Measurements from ENCODE around the gene ABLIM2.

Gene ABLIM2

GRCh38 chr4:8071766-8072165 is 86.8 kb downstream of the ABLIM2 start:
- TF ChIP-seq, protein P1, sequence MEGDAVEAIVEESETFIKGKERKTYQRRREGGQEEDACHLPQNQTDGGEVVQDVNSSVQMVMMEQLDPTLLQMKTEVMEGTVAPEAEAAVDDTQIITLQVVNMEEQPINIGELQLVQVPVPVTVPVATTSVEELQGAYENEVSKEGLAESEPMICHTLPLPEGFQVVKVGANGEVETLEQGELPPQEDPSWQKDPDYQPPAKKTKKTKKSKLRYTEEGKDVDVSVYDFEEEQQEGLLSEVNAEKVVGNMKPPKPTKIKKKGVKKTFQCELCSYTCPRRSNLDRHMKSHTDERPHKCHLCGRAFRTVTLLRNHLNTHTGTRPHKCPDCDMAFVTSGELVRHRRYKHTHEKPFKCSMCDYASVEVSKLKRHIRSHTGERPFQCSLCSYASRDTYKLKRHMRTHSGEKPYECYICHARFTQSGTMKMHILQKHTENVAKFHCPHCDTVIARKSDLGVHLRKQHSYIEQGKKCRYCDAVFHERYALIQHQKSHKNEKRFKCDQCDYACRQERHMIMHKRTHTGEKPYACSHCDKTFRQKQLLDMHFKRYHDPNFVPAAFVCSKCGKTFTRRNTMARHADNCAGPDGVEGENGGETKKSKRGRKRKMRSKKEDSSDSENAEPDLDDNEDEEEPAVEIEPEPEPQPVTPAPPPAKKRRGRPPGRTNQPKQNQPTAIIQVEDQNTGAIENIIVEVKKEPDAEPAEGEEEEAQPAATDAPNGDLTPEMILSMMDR (IDR thresholded peaks at IDR 0.05; ENCODE audit: insufficient read depth, low read depth, low read length, missing control alignments): no peak
- H3K4me3 ChIP-seq (ENCODE audit: low read depth, low read length): no peak overlapping the region
- DNase-seq (ENCODE audit: low read depth): no peak

- H3K4me3 ChIP-seq (ENCODE audit: low read depth, low read length): no peak overlapping the region
- DNase-seq (ENCODE audit: low read depth): no peak
- TF ChIP-seq, protein P1 (IDR thresholded peaks at IDR 0.05; ENCODE audit: insufficient read depth, low read depth, low read length, missing control alignments): no peak
These were observed 87.6 kb downstream of the ABLIM2 start for GRCh38 chr4:8070736-8071718.

DNA sequence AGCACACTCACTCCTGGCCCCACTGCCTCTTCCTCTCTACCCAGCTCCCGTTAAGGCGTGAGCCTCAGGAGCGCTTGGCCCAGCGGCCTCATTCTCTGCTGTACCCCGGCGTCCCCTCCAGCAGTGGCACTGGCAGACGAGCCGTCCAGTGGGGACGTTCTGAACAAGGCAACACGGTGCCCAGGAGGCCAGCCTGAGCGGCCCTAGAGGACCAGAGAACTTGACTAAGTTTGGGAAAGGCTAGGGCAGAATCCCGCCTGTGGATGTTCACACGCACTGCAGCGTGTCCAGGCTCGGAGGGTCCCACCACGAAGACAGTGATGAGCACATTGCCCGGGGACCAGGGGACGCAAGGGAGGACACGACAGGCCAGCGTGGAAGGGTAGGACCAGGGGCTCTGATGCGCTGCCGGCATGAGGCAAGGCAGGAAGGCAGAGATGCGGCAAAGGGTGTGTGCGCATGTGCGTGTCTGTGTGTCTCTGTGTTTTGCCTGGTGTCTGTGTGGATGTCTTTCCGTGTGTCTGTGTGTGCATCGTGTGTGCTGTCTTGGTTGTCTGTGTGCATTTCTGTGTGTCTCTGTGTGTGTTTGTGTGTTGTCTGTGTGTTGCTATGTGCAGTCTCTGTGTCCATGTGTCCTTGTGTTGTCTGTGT is 89.4 kb downstream of the ABLIM2 start:
- DNase-seq (ENCODE audit: low read depth): no peak
- H3K4me3 ChIP-seq (ENCODE audit: low read depth, low read length): no peak overlapping the region
- TF ChIP-seq, protein P1 (IDR thresholded peaks at IDR 0.05; ENCODE audit: insufficient read depth, low read depth, low read length, missing control alignments): no peak

- TF ChIP-seq, protein P1 (IDR thresholded peaks at IDR 0.05; ENCODE audit: insufficient read depth, low read depth, low read length, missing control alignments): no peak
- no peak overlapping the region for H3K4me3 ChIP-seq (ENCODE audit: low read depth, low read length)
- DNase-seq (ENCODE audit: low read depth): no peak
These were observed 90.4 kb downstream of the ABLIM2 start for GRCh38 chr4:8067945-8068896.

DNA sequence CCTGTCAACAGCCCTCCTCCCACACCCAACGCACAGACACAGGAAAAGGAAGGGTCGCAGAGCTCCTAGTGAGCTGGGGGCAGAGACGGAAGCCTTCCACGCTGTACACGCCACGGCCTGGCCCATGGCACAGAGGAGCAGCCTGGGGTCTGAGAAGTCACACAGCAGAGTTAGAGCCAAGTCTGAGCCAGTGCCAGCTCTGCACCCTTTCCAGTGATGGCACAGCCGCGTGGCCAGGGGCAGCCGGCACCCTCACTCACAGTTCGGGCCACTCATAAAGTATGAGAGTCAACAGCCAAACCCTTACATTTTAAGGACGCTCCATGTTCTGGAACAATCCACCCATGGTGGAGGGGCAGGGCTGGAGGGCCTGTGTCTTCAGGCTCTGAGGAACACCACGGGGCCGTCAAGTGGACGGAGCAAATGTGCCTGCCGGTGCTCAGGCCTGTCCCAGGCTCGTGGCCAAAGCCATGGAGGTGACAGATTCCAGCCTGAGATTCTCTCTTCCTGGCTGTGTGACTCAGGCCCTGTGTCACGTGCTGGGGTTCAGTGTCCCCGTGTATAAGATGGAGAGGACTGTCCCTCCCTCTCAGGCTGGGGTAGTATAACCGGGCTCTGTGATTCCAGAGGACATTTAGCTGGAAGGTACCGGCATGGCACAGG is 91.2 kb downstream of the ABLIM2 start:
- TF ChIP-seq, protein P1 (IDR thresholded peaks at IDR 0.05; ENCODE audit: insufficient read depth, low read depth, low read length, missing control alignments): no peak
- DNase-seq (ENCODE audit: low read depth): no peak
- no peak overlapping the region for H3K4me3 ChIP-seq (ENCODE audit: low read depth, low read length)

All from GM12865 (cell line).